Neural cell (in vitro differentiated cells): ENCODE data around the gene MOGAT3. TPM values are rescaled to one million over a fixed set of nuclear protein-coding genes. Genes with fewer than 3 reads are reported as not detected.

Source experiments
- H2AFZ ChIP-seq: fragments of 200-600, 300-800 bp; sonication (generic), shearing (Covaris generic); 2 replicates; pipeline ENCODE4 v1.6.0; 2014; ENCODE audit warnings: low read depth, mild to moderate bottlenecking, antibody characterized with exemption, low read length, moderate library complexity
- H3F3A ChIP-seq: fragments of 200-600 bp; shearing (Covaris generic); 2 replicates; pipeline ENCODE4 v1.6.1; 2016; ENCODE audit warnings: mild to moderate bottlenecking, moderate library complexity, mixed read lengths, antibody characterized with exemption, low read length; ENCODE audit not compliant: insufficient read depth, poor library complexity, severe bottlenecking
- H3K27ac ChIP-seq: fragments of 200-600, 300-800 bp; sonication (generic), shearing (Covaris generic); 2 replicates; pipeline ENCODE4 v1.5.1; 2014; ENCODE audit warnings: mild to moderate bottlenecking, low read length, moderate library complexity
- H3K27me3 ChIP-seq: fragments of 300-800, 200-600 bp; sonication (generic), shearing (Covaris generic); 2 replicates; pipeline ENCODE4 v1.6.0; 2014; ENCODE audit warnings: mild to moderate bottlenecking, low read depth, low read length, moderate library complexity; ENCODE audit not compliant: insufficient read depth
- H3K36me3 ChIP-seq: fragments of 300-800, 200-600 bp; sonication (generic), shearing (Covaris generic); 2 replicates; pipeline ENCODE4 v1.5.1; 2014; ENCODE audit warnings: mild to moderate bottlenecking, antibody characterized with exemption, low read length, moderate library complexity; ENCODE audit not compliant: insufficient read depth
- H3K4me2 ChIP-seq: fragments of 300-800, 200-600 bp; sonication (generic), shearing (Covaris generic); 2 replicates; pipeline ENCODE4 v1.6.0; 2014; ENCODE audit warnings: mild to moderate bottlenecking, low read length
- H3K4me3 ChIP-seq: fragments of 300-800, 200-600 bp; sonication (generic), shearing (Covaris generic); 2 replicates; pipeline ENCODE4 v1.5.1; 2014; ENCODE audit warnings: mild to moderate bottlenecking, low read length, moderate library complexity
- H3K79me2 ChIP-seq: fragments of 200-600 bp; shearing (Covaris generic); replicated peaks from 2 replicates; pipeline ENCODE4 v1.6.0; 2014; ENCODE audit warnings: mild to moderate bottlenecking, low read length, moderate library complexity; ENCODE audit not compliant: insufficient read depth
- H3K9ac ChIP-seq: fragments of 300-800, 200-600 bp; sonication (generic), shearing (Covaris generic); 2 replicates; pipeline ENCODE4 v1.6.1; 2016; ENCODE audit warnings: mild to moderate bottlenecking, low read length, mixed read lengths
- H3K9me2 ChIP-seq: fragments of 200-600 bp; shearing (Covaris generic); 2 replicates; pipeline ENCODE4 v1.6.1; 2016; ENCODE audit warnings: mild to moderate bottlenecking, low read length, mixed read lengths; ENCODE audit not compliant: insufficient read depth
- H3K9me3 ChIP-seq: fragments of 200-600, 300-800 bp; sonication (generic), shearing (Covaris generic); 2 replicates; pipeline ENCODE4 v1.6.1; 2016; ENCODE audit warnings: mild to moderate bottlenecking, mixed run types, low read length, moderate library complexity, mixed read lengths
- H4K20me1 ChIP-seq: fragments of 200-600 bp; shearing (Covaris generic); 2 replicates; pipeline ENCODE4 v1.6.1; 2016; ENCODE audit warnings: mild to moderate bottlenecking, mixed run types; ENCODE audit not compliant: insufficient read depth
- EP300 ChIP-seq: fragments of 450-650 bp; conservative IDR thresholded peaks from 2 replicates; pipeline ENCODE4 v1.6.1; 2014; ENCODE audit warnings: antibody characterized with exemption, mild to moderate bottlenecking, moderate library complexity; ENCODE audit not compliant: poor library complexity, severe bottlenecking
- EZH2 ChIP-seq: fragments of 200-600, 300-800 bp; shearing (Covaris generic), sonication (generic); IDR thresholded peaks from 2 replicates; pipeline ENCODE4 v1.6.1; 2014; ENCODE audit warnings: antibody characterized with exemption, low read length, borderline replicate concordance, mild to moderate bottlenecking; ENCODE audit not compliant: insufficient read depth, poor library complexity, severe bottlenecking
- MXI1 ChIP-seq: fragments of 450-650 bp; conservative IDR thresholded peaks from 2 replicates; pipeline ENCODE4 v1.6.1; 2014; ENCODE audit warnings: antibody characterized with exemption, mild to moderate bottlenecking; ENCODE audit not compliant: poor library complexity, severe bottlenecking
- POLR2AphosphoS5 ChIP-seq: IDR thresholded peaks from 2 replicates; pipeline ENCODE4 v1.6.1; 2012
- RAD21 ChIP-seq: fragments of 450-650 bp; conservative IDR thresholded peaks from 2 replicates; pipeline ENCODE4 v1.6.1; 2014; ENCODE audit warnings: antibody characterized with exemption, mild to moderate bottlenecking, moderate library complexity
- SMC3 ChIP-seq: fragments of 450-650 bp; conservative IDR thresholded peaks from 2 replicates; pipeline ENCODE4 v1.6.1; 2014; ENCODE audit warnings: antibody characterized with exemption, mild to moderate bottlenecking, moderate library complexity; ENCODE audit not compliant: poor library complexity
- TAF1 ChIP-seq: IDR thresholded peaks from 2 replicates; pipeline ENCODE4 v1.6.1; 2012; ENCODE audit warnings: low read depth
- polyA plus RNA-seq: library from polyadenylated mRNA; depleted of rRNA; stranded (reverse); fragments of >200 nt; gene quantifications from 2 replicates; pipeline ENCODE4 v1.2.3, GENCODE V29; 2014
- TF ChIP-seq, protein P1 (sequence below): fragments of 450-650 bp; IDR thresholded peaks from 2 replicates; pipeline ENCODE4 v1.5.1; 2014; ENCODE audit warnings: antibody characterized with exemption, mild to moderate bottlenecking, moderate library complexity; ENCODE audit not compliant: poor library complexity, severe bottlenecking

The MOGAT3 gene
- polyA plus RNA-seq, 1 donor from 2014 or later = not detected

GRCh38 chr7:101210143-101210542 is 9.3 kb upstream of the MOGAT3 start:
- H3F3A ChIP-seq = no peaks in the 10 kb centered on the region
- H3K4me2 ChIP-seq = no peak overlapping the region
- TF ChIP-seq TAF1 (no peak), EP300 (no peak), POLR2AphosphoS5 (no peak), SMC3 (no peak)
- no peaks in the 10 kb centered on the region for H3K9me2 ChIP-seq
- no peak overlapping the region for H3K9ac ChIP-seq
- H3K36me3 ChIP-seq = no peaks in the 10 kb centered on the region
- H2AFZ ChIP-seq = no peak overlapping the region
- no peaks in the 10 kb centered on the region for H3K27me3 ChIP-seq
- no peaks in the 10 kb centered on the region for H4K20me1 ChIP-seq
- H3K4me3 ChIP-seq = no peak overlapping the region
- no peak overlapping the region for H3K27ac ChIP-seq
- H3K79me2 ChIP-seq = no peaks in the 10 kb centered on the region
- no peaks in the 10 kb centered on the region for H3K9me3 ChIP-seq

GRCh38 chr7:101208794-101209193 is 8.0 kb upstream of the MOGAT3 start:
- no peaks in the 10 kb centered on the region for H4K20me1 ChIP-seq
- H3K4me3 ChIP-seq = no peak overlapping the region
- no peak overlapping the region for H3K4me2 ChIP-seq
- no peak overlapping the region for H3K27ac ChIP-seq
- no peaks in the 10 kb centered on the region for H3K79me2 ChIP-seq
- H2AFZ ChIP-seq = no peak overlapping the region
- H3K9me2 ChIP-seq = no peaks in the 10 kb centered on the region
- H3K27me3 ChIP-seq = no peaks in the 10 kb centered on the region
- H3K9ac ChIP-seq = no peak overlapping the region
- TF ChIP-seq SMC3 = no peak
- no peak for TF ChIP-seq MXI1
- TF ChIP-seq EP300 = no peak
- TF ChIP-seq, protein P1, sequence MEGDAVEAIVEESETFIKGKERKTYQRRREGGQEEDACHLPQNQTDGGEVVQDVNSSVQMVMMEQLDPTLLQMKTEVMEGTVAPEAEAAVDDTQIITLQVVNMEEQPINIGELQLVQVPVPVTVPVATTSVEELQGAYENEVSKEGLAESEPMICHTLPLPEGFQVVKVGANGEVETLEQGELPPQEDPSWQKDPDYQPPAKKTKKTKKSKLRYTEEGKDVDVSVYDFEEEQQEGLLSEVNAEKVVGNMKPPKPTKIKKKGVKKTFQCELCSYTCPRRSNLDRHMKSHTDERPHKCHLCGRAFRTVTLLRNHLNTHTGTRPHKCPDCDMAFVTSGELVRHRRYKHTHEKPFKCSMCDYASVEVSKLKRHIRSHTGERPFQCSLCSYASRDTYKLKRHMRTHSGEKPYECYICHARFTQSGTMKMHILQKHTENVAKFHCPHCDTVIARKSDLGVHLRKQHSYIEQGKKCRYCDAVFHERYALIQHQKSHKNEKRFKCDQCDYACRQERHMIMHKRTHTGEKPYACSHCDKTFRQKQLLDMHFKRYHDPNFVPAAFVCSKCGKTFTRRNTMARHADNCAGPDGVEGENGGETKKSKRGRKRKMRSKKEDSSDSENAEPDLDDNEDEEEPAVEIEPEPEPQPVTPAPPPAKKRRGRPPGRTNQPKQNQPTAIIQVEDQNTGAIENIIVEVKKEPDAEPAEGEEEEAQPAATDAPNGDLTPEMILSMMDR = no peak
- no peak for TF ChIP-seq RAD21
- TF ChIP-seq EZH2 = no peak
- no peak for TF ChIP-seq POLR2AphosphoS5
- H3F3A ChIP-seq = no peaks in the 10 kb centered on the region
- H3K36me3 ChIP-seq = no peaks in the 10 kb centered on the region
- H3K9me3 ChIP-seq = no peaks in the 10 kb centered on the region

- Histone ChIP-seq H3K79me2 (no peaks in the 10 kb centered on the region), H2AFZ (no peak overlapping the region), H3K9me2 (no peaks in the 10 kb centered on the region), H3F3A (no peaks in the 10 kb centered on the region), H3K4me2 (no peak overlapping the region), H3K9me3 (no peaks in the 10 kb centered on the region), H3K27ac (no peak overlapping the region), H3K9ac (no peak overlapping the region), H3K36me3 (no peaks in the 10 kb centered on the region), H3K27me3 (peaks cover 11% of the 10 kb centered on the region), H4K20me1 (no peaks in the 10 kb centered on the region), H3K4me3 (no peak overlapping the region)
- TF ChIP-seq EZH2 (no peak), MXI1 (no peak), EP300 (no peak), TAF1 (no peak), SMC3 (no peak), POLR2AphosphoS5 (no peak)
- TF ChIP-seq, protein P1 = no peak
Observed at GRCh38 chr7:101207459-101207858, 6.6 kb upstream of the MOGAT3 start.
